ENCODE data around the gene ITPR3.

The ITPR3 gene

GRCh38 chr6:33671744-33672072, 50.6 kb downstream of the ITPR3 start:
- no peak for DNase-seq

GRCh38 chr6:33672808-33673207, 51.7 kb downstream of the ITPR3 start:
- DNase-seq, result no peak

DNA sequence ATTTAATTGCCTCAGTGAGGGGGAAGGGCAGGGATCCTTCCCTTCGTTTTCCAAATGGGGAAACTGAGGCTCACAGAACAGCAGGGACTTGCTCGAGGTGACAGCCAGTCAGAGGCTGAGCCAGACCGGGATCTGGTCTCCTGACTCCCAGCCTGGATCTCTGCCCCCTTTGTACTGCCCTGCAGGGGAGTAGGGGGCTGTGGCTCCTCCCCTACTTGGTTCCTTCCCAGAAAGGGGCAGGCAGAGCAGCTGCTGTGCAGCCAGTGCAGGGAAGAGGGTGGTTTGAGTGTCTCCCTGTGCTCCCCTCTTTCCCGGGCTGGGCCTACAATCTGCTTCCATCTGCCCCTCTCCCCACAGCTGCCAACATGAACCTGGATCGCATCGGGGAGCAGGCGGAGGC, 52.7 kb downstream of the ITPR3 start:
- no peak for DNase-seq

DNA sequence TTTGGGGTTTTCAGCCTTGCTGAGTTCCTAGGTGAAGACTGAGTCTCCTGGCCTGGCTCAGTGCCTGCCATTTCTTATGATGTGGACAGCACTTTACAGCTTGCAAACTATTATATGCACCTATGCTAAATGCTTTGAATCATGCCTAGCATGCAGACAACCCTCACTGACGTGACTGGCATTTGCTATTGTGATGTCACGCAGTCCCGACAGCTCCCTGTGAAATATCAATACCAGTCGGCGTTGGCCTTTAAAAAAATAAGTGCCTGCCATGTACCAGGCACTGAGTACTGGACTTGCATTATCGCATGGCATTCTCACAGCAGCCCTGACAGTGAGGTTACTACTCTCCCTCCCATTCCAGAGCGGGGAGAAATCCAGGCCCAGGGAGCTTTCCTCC, 54.8 kb downstream of the ITPR3 start:
- DNase-seq, result no peak

GRCh38 chr6:33676416-33677142, 55.5 kb downstream of the ITPR3 start:
- DNase-seq, result no peak

- no peak for DNase-seq
These were observed 56.1 kb downstream of the ITPR3 start for GRCh38 chr6:33677143-33677660.

- no peak for DNase-seq
These were observed 56.6 kb downstream of the ITPR3 start for GRCh38 chr6:33677689-33678088.

DNA sequence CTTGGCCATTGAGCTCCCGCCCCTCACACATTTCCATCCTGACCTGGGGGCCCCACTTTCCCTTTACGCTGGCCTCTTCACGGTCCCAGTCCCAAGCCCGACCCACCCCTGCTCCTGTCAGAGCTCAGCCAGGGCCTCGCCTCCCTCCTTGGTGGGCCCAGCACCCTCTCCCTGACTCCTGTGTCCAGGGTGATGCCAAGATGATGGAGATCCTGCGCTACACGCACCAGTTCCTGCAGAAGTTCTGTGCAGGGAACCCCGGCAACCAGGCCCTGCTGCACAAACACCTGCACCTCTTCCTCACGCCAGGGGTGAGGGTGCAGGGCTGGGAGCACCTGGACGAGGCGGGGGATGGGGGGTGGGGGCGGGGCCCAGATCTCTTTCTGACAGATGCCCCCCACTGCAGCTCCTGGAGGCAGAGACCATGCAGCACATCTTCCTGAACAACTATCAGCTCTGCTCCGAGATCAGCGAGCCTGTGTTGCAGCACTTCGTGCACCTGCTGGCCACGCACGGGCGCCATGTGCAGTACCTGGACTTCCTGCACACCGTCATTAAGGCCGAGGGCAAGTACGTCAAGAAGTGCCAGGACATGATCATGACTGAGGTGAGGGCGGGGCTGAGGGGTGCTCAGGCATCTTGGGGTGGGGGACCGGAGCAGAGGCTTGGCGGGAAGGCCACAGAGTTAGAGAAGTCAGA, 57.3 kb downstream of the ITPR3 start:
- DNase-seq, result peak; percentile 43

GRCh38 chr6:33678932-33679490, 57.9 kb downstream of the ITPR3 start:
- no peak for DNase-seq

DNA sequence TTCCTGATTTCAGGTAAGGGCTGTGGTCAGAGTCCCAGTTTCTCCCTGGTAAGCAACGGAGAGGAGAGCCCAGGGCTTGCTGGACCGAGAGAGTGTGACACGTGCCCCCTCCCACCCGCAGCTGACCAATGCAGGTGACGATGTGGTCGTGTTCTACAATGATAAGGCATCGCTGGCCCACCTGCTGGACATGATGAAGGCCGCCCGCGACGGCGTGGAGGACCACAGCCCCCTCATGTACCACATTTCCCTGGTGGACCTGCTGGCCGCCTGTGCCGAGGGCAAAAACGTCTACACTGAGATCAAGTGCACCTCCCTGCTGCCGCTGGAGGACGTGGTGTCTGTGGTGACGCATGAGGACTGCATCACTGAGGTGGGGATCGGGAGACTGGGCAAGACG, 58.6 kb downstream of the ITPR3 start:
- no peak for DNase-seq

GRCh38 chr6:33682341-33682740, 61.2 kb downstream of the ITPR3 start:
- no peak for DNase-seq

GRCh38 chr6:33683051-33683571, 62.0 kb downstream of the ITPR3 start:
- no peak for DNase-seq

- no peak for DNase-seq
These were observed 62.7 kb downstream of the ITPR3 start for GRCh38 chr6:33683576-33684427.

DNA sequence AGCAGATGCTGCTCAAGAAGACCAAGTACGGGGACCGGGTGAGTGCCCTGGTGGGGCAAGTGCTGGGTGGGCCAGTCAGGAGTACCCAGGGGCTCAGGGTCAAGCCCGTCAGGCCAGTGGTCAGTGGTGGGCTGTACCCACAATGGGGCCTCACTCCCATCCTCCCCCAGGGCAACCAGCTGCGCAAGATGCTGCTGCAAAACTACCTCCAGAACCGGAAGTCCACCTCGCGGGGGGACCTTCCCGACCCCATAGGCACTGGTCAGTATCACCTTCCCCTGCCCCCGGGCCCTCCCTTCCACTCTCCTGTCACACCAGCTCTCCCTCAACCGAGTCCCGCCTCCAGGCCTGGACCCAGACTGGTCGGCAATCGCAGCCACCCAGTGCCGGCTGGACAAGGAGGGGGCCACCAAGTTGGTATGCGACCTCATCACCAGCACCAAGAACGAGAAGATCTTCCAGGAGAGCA, 63.3 kb downstream of the ITPR3 start:
- DNase-seq, result no peak

DNA sequence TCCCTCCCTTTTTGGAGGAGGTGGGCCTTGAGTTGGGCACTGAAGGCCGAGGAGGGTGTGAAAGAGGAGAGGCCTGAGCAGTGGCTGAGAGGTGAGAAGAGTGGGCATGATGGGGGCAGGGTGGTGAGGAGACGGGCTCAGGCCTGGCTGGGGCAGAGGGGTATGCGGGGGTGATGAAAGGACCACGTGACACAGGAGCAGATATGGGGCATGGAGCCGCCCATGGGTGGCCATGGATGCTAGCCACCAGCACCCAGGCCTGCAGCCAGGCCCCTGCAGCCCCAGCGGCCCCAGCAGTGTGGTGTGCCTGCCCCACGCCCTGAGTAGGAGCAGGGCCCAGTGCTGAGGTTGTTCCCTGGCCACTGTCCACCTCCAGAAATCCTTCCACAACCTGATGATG, 63.9 kb downstream of the ITPR3 start:
- no peak for DNase-seq

- no peak for DNase-seq
These were observed 64.5 kb downstream of the ITPR3 start for GRCh38 chr6:33685411-33686224.

- DNase-seq, result no peak
These were observed 65.3 kb downstream of the ITPR3 start for GRCh38 chr6:33686225-33686924.

- DNase-seq, result no peak
These were observed 66.2 kb downstream of the ITPR3 start for GRCh38 chr6:33686981-33687975.

DNA sequence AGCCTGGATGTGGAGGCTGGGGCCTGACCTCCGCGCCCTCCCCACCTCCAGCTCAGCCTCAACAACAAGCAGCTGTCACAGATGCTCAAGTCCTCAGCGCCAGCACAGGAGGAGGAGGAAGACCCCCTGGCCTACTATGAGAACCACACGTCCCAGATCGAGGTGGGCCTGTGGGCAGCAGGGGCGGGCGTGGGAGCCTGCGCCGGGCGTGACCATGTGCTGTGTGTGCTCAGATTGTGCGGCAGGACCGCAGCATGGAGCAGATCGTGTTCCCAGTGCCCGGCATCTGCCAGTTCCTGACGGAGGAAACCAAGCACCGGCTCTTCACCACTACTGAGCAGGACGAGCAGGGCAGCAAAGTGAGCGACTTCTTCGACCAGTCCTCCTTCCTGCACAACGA, 66.9 kb downstream of the ITPR3 start:
- no peak for DNase-seq
